ENCODE measurements around the gene KRTAP29-1. TPM values are rescaled to one million over a fixed set of nuclear protein-coding genes. Genes with fewer than 3 reads are reported as not detected.

Gene KRTAP29-1
- total RNA-seq, 1 donor from 2014 or later: not detected

GRCh38 chr17:41331606-41332005 lies 29.0 kb upstream of the KRTAP29-1 start:
- intact Hi-C loops (cut with DNase I): no loop called here
- ATAC-seq (ENCODE audit: poor library complexity): no peak
- DNase-seq: no peak

- ATAC-seq (ENCODE audit: poor library complexity): peak; percentile 62
- intact Hi-C loops (cut with DNase I): loop anchor here (10.0 kb wide), 1 partner anchor 425 kb away; no protein-coding TSS in a partner anchor
- peak; percentile 58 for DNase-seq
Measured at GRCh38 chr17:41329279-41329948, 26.8 kb upstream of the KRTAP29-1 start.

DNA sequence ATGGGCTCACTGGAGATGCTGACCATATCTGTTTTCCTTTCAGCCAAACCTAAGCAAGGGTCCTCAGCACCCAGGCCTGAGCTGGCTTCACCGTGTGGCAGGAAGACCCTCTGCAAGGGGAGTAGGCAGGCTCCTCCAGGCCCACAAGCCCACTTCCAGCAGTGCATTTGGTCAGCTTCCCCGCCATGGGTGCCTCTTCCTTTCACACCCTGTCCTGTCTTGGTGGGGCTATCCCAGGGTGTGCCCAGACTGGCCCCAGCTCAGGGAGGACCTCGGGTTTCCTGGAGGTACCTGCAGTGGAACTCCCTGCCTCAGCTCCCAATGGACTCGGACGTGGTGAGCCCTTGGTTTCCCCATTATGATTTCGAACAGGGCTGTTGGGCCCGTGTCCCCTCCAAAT lies 25.6 kb upstream of the KRTAP29-1 start:
- no peak for ATAC-seq (ENCODE audit: poor library complexity)
- intact Hi-C loops (cut with DNase I): loop anchor here (10.0 kb wide), 1 partner anchor 423 kb away; no protein-coding TSS in a partner anchor
- no peak for DNase-seq

GRCh38 chr17:41327411-41328120 lies 24.9 kb upstream of the KRTAP29-1 start:
- intact Hi-C loops (cut with DNase I): loop anchor here (10.0 kb wide), 1 partner anchor 423 kb away; no protein-coding TSS in a partner anchor
- ATAC-seq (ENCODE audit: poor library complexity) (no peak), DNase-seq (no peak)

- DNase-seq: no peak
- intact Hi-C loops (cut with DNase I): loop anchor here (10.0 kb wide), 1 partner anchor 422 kb away; no protein-coding TSS in a partner anchor
- ATAC-seq (ENCODE audit: poor library complexity): no peak
Measured at GRCh38 chr17:41326173-41327145, 23.8 kb upstream of the KRTAP29-1 start.

DNA sequence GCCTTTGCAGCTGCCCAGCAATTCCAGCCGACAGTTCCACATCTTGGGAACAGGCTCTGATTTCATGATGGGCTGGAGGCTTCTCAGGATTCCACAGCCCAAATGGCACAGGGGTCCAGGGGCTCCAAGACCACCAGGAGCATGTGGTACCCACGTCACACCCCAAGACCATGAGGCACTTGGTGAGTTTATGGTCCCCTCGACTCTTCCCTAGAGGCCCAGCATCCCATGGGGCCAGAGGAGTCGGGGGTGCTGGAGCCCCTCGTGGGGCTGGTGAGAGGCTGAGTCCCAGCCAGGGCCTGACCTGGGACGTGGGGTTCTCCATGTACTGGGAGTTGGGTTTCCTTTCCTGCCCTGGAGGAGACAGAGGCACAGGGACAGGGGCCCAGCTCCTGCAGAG lies 23.0 kb upstream of the KRTAP29-1 start:
- no peak for ATAC-seq (ENCODE audit: poor library complexity)
- intact Hi-C loops (cut with DNase I): loop anchor here (10.0 kb wide), 1 partner anchor 421 kb away; no protein-coding TSS in a partner anchor

GRCh38 chr17:41325126-41325525 lies 22.5 kb upstream of the KRTAP29-1 start:
- ATAC-seq (ENCODE audit: poor library complexity): no peak
- intact Hi-C loops (cut with DNase I): loop anchor here (10.0 kb wide), 1 partner anchor 420 kb away; no protein-coding TSS in a partner anchor
- DNase-seq: no peak

More for the DNA sequence above, 23.0 kb upstream of the KRTAP29-1 start:
- DNase-seq: no peak

GRCh38 chr17:41324180-41325075 lies 21.8 kb upstream of the KRTAP29-1 start:
- intact Hi-C loops (cut with DNase I): loop anchor here (10.0 kb wide), 1 partner anchor 420 kb away; no protein-coding TSS in a partner anchor
- ATAC-seq (ENCODE audit: poor library complexity) (no peak), DNase-seq (no peak)

DNA sequence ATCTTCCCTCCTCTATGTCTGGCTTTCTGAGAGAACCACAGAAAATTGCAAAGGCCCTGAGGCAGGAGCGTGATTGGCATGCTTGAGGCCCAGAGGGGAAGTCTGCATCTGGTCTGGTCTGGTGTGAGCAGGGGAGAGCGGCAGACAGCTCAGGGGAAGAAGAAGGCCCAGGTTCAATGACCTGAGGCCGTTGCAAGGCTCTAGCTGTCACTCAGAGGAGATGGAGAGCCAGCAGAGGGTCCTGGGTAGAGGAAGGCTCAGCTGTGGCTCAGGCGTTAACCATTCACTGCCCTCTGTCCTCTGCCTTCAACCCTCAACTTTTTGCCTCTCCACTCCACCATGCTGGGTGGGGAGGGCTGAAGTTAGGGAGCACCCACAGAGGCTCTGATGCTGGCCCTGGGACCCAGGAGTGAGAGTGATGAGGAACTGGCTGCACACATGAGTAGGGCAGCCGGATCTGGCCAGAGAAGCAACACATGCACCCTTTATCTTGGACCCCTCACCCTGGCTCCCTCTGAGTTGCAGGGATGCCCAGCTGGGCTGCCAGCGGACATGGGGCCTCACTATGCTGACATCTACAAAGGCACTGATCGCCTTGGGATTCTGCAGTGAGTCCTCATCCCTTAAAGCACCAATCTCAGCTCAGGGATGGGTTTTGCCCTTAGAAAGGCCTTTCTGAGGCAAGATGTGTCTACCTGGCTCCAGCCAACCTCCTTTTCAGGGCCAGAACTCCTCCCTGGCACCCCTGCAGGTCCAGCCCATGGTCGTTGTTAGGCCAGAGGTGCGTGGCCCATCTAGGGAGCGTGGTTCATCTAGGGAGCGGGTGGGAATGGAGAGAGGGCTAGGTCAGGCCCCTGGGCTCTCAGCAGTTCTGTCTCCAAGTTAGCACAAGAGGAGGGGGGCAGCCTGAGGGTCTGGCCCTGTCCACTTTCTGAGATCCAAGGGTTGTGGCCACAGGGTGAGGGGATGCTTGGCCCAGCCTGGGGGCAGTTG lies 20.5 kb upstream of the KRTAP29-1 start:
- DNase-seq: no peak
- intact Hi-C loops (cut with DNase I): loop anchor here (10.0 kb wide), 1 partner anchor 418 kb away; no protein-coding TSS in a partner anchor
- no peak for ATAC-seq (ENCODE audit: poor library complexity)

GRCh38 chr17:41322094-41322902 lies 19.6 kb upstream of the KRTAP29-1 start:
- no peak for DNase-seq
- intact Hi-C loops (cut with DNase I): loop anchor here (10.0 kb wide), 1 partner anchor 417 kb away; no protein-coding TSS in a partner anchor
- no peak for ATAC-seq (ENCODE audit: poor library complexity)

GRCh38 chr17:41318231-41318630 lies 15.6 kb upstream of the KRTAP29-1 start:
- DNase-seq (no peak), ATAC-seq (ENCODE audit: poor library complexity) (no peak)
- intact Hi-C loops (cut with DNase I): no loop called here

DNA sequence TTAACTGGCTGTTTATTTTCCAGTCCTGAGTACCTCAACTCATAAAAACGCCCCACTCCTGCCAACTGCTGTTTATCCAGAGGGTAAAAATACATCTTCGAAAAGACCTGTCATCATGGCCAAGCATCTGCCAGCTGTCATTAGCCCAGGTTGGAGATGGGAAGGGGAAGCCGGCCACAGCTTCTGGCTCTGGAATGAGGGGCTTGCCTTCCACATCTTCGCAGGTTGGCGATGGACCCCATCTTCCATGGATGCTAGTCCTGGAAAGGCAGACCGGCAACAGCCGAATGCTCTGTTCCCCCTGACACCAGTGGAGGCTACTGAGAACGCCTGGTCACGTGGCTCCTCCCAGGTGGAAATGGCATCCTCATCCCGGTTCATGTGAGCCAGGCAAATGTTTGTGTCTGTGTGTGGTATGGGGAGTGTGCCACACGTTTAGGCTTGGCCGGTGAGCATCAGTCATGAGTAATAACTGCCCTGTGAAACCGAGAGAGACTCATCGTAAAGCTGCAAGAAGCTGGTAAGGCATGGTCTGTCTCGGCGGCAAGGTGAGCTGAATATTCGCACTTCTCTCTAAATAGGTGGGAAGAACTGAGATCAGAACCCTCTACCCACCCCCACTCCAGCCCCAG lies 13.3 kb upstream of the KRTAP29-1 start:
- ATAC-seq (ENCODE audit: poor library complexity) (no peak), DNase-seq (no peak)
- intact Hi-C loops (cut with DNase I): no loop called here

GRCh38 chr17:41315204-41315794 lies 12.6 kb upstream of the KRTAP29-1 start, which contains the start of gene KRTAP17-1:
Gene KRTAP17-1, minus strand, starts transcription at chr17:41315710. Its CDS starts 60 bp downstream, at chr17:41315650.
- ATAC-seq (ENCODE audit: poor library complexity): no peak
- DNase-seq: no peak
- intact Hi-C loops (cut with DNase I): no loop called here

- DNase-seq (no peak), ATAC-seq (ENCODE audit: poor library complexity) (no peak)
- intact Hi-C loops (cut with DNase I): no loop called here
Measured at GRCh38 chr17:41311111-41311510, 8.5 kb upstream of the KRTAP29-1 start.

GRCh38 chr17:41308918-41309359 lies 6.3 kb upstream of the KRTAP29-1 start, which contains the start of gene KRTAP16-1:
Gene KRTAP16-1, minus strand, starts transcription at chr17:41309309. Its CDS starts 56 bp downstream, at chr17:41309253.
- ATAC-seq (ENCODE audit: poor library complexity) (no peak), DNase-seq (no peak)
- intact Hi-C loops (cut with DNase I): no loop called here

Measured in Right ventricle myocardium superior (tissue), 1 donor.